ENCODE measurements around the gene UBTD1.

GRCh38 chr10:97597778-97598177, 99.1 kb downstream of the UBTD1 start:
- no peak for TF ChIP-seq POLR2A (IDR thresholded peaks at IDR 0.05)
- no peak for TF ChIP-seq CTCF (IDR thresholded peaks at IDR 0.05)
